Thoracic aorta (tissue), 2 donors: Measurements from ENCODE around the gene VPS54. TPM values are rescaled to one million over a fixed set of nuclear protein-coding genes. Genes with fewer than 3 reads are reported as not detected.

Experiments used
- ATAC-seq: fragments of 150-250 bp; one replicate; pipeline ENCODE4 v1.8.0; 2017; ENCODE audit warnings: low read depth; ENCODE audit not compliant: insufficient number of reproducible peaks, low FRiP score
- DNase-seq: peaks from one replicate; pipeline ENCODE4 v3.0.0-alpha.2; 2020; ENCODE audit warnings: low spot score
- H3K27ac ChIP-seq, 2 donors: fragments of 200-600 bp; sonication (generic); 1 replicate in 1 of 2; 2 replicates in 1 of 2; pipeline ENCODE4 v1.5.1; 2016; ENCODE audit warnings: mild to moderate bottlenecking in 2 of 2, moderate library complexity in 2 of 2
- H3K27me3 ChIP-seq: fragments of 200-600 bp; sonication (generic); replicated peaks from 2 replicates; pipeline ENCODE4 v1.6.0; 2016; ENCODE audit warnings: mild to moderate bottlenecking; ENCODE audit not compliant: insufficient read depth
- H3K36me3 ChIP-seq: fragments of 200-600 bp; sonication (generic); one replicate; pipeline ENCODE4 v1.5.1; 2016
- H3K4me1 ChIP-seq, 2 donors: fragments of 200-600 bp; sonication (generic); 1 replicate in 1 of 2; 2 replicates in 1 of 2; pipeline versions ENCODE4 v1.5.1 to v1.6.0; 2016; ENCODE audit warnings: low read depth in 2 of 2, mild to moderate bottlenecking in 1 of 2; ENCODE audit not compliant: control insufficient read depth in 1 of 2
- H3K4me3 ChIP-seq: fragments of 200-600 bp; sonication (generic); 2 replicates; pipeline ENCODE4 v1.5.1; 2016; ENCODE audit warnings: mild to moderate bottlenecking
- H3K9me3 ChIP-seq: fragments of 200-600 bp; sonication (generic); 2 replicates; pipeline ENCODE4 v1.5.1; 2016
- CTCF ChIP-seq: fragments of 200-600 bp; sonication (generic); IDR thresholded peaks from one replicate; pipeline ENCODE4 v1.5.1; 2019; ENCODE audit warnings: antibody characterized with exemption
- total RNA-seq, 2 donors: library from RNA; depleted of rRNA; stranded (reverse); fragments of >200 nt; gene quantifications; one replicate each; pipeline versions ENCODE4 v1.1.0 to v1.2.3, GENCODE V29; 2016

VPS54 gene
- total RNA-seq, 2 donors from 2014 or later, result 20.0 to 22.1 TPM

DNA sequence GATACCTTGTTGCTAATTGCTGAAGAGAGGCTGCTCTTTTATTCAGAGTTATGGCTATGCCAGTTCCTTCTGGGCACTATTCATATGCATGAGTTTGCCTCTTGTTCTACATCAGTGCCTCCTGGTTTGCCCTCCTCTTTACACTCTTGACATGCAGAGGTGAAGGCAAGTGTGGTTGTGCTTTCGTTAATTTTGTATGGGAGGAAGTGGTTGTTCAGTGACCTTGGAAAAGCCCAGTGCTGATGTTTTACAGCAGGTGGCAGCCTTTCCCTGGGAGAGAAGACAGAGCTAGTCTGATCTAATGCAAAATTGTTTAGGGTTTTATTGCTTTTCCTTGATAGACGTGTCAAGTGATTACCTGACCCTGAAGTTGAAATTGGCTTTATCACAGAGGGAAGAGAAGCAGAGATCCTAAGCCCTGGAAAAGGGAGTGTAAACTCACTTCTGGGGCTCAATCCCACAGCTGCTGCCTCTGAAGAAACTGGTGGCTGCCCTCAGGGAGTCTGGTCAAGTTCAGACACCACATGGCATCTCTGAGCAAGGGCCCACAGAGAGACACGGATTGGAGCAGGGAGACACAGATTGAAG, 30.5 kb upstream of the VPS54 start:
- no peak for ATAC-seq
- DNase-seq, result no peak
- H3K9me3 ChIP-seq, result no peaks in the 10 kb centered on the region
- peak; percentile 79 for TF ChIP-seq CTCF
- H3K27me3 ChIP-seq, result no peaks in the 10 kb centered on the region
- no peak overlapping the region for H3K4me3 ChIP-seq
- H3K36me3 ChIP-seq, result no peaks in the 10 kb centered on the region
- H3K4me1 ChIP-seq, result no peaks in the 10 kb centered on the region
- H3K27ac ChIP-seq, result no peak overlapping the region

GRCh38 chr2:64045938-64046337, 26.7 kb upstream of the VPS54 start:
- no peaks in the 10 kb centered on the region for H3K9me3 ChIP-seq
- no peaks in the 10 kb centered on the region for H3K4me1 ChIP-seq
- H3K36me3 ChIP-seq, result no peaks in the 10 kb centered on the region
- no peak for TF ChIP-seq CTCF
- H3K27me3 ChIP-seq, result no peaks in the 10 kb centered on the region
- no peak overlapping the region for H3K4me3 ChIP-seq
- no peak for ATAC-seq
- DNase-seq, result no peak
- H3K27ac ChIP-seq, result no peak overlapping the region

- TF ChIP-seq CTCF, result no peak
- no peaks in the 10 kb centered on the region for H3K9me3 ChIP-seq
- no peaks in the 10 kb centered on the region for H3K4me1 ChIP-seq
- ATAC-seq (no peak), DNase-seq (no peak)
- no peaks in the 10 kb centered on the region for H3K36me3 ChIP-seq
- H3K27me3 ChIP-seq, result no peaks in the 10 kb centered on the region
- H3K27ac ChIP-seq, result no peak overlapping the region
- H3K4me3 ChIP-seq, result no peak overlapping the region
These were observed 20.9 kb upstream of the VPS54 start for GRCh38 chr2:64040161-64040560.

- no peaks in the 10 kb centered on the region for H3K4me1 ChIP-seq
- H3K36me3 ChIP-seq, result no peaks in the 10 kb centered on the region
- no peak overlapping the region for H3K4me3 ChIP-seq
- DNase-seq (no peak), ATAC-seq (no peak)
- no peak for TF ChIP-seq CTCF
- no peaks in the 10 kb centered on the region for H3K9me3 ChIP-seq
- no peak overlapping the region for H3K27ac ChIP-seq
- H3K27me3 ChIP-seq, result no peaks in the 10 kb centered on the region
These were observed 16.9 kb upstream of the VPS54 start for GRCh38 chr2:64036034-64036705.

DNA sequence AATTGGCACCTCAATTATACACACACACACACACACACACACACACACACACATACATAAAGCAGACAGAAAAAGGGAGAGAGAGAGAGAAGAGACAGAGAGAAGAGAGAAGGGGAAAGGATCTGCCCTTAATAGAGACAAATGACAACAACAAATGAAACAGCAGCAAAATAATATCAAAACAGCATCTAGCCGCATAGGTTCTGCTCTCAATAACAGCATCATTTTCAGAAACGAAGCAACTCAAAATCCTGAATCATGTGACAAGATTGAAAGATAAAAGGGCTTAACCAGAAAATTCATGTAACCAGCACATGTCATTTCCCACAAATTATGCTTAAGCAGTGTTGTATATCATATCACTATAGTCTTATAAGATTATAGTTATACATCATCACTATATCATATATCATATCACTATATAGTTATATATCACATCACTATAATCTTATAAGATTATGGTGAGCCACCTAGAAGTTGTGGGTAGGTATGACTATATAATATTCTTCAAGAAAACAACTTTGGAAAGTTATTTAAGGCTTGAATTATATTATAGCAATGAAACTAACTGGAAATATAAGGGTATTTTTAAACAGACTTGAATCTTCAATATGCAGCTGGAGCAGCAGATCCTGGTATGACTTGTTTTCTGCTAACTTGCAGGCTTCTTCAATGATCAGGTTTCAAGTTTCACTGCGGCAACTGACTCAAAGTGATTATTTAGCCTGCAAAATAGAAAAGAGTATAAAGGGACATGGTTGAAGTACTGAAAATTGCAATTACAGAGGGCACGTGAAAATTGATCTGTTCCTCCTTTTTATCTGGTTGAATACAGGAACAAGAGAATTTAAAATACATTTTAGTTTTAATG, 16.1 kb upstream of the VPS54 start:
- DNase-seq, result no peak
- no peak for ATAC-seq
- no peak overlapping the region for H3K27ac ChIP-seq
- no peak overlapping the region for H3K4me3 ChIP-seq
- no peaks in the 10 kb centered on the region for H3K27me3 ChIP-seq
- H3K9me3 ChIP-seq, result no peaks in the 10 kb centered on the region
- no peaks in the 10 kb centered on the region for H3K36me3 ChIP-seq
- no peaks in the 10 kb centered on the region for H3K4me1 ChIP-seq
- TF ChIP-seq CTCF, result no peak
